Coronary artery (tissue), 2 donors: Measurements from ENCODE around the gene SLC49A4.

ENCODE experiments used
- DNase-seq: peaks from one replicate; pipeline ENCODE4 v3.0.0-alpha.2; 2017; ENCODE audit warnings: low spot score
- H3K27ac ChIP-seq, 2 donors: fragments of 200-600 bp; sonication (generic); one replicate each; pipeline ENCODE4 v1.5.1; 2016 to 2019
- H3K4me3 ChIP-seq: fragments of 200-600 bp; sonication (generic); 2 replicates; pipeline ENCODE4 v1.5.1; 2016; ENCODE audit warnings: mild to moderate bottlenecking, moderate library complexity
- TF ChIP-seq, protein P1 (sequence below): fragments of 200-600 bp; sonication (generic); IDR thresholded peaks from one replicate; pipeline ENCODE4 v1.5.1; 2019; ENCODE audit warnings: antibody characterized with exemption

Gene SLC49A4

DNA sequence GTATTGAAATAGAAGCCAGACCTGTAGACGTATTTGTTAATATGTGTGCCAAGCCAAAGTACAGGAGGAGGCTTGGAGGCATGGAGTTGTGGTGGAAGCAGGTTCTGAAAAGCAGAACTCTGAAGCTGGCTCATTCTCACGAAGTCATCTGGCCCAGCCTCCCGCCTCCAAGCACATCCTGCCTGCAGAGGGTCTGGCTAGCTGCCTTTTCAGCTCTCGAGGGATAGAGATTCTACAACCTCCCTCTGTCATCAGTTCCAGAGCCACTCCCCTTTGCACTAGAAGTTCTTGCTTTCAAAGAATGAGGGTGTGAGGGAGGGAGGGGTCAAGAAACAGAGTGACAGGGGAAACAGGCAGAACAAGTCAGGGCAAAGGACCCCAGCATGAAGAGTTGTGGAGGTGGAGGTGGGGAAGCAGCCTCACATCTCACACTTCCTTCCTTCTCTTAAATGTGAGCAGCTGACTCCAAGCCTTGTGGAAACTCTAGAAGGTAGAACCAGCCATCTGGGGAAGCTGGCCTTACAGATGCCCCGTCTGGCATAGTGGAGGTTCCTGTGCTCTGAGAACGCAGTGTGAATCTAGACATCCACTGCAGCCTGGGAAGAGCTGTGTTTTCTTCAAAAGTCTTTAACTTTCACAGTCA, 95.3 kb downstream of the SLC49A4 start:
- Histone ChIP-seq H3K27ac (no peak overlapping the region), H3K4me3 (no peak overlapping the region)
- DNase-seq, result no peak
- TF ChIP-seq, protein P1, sequence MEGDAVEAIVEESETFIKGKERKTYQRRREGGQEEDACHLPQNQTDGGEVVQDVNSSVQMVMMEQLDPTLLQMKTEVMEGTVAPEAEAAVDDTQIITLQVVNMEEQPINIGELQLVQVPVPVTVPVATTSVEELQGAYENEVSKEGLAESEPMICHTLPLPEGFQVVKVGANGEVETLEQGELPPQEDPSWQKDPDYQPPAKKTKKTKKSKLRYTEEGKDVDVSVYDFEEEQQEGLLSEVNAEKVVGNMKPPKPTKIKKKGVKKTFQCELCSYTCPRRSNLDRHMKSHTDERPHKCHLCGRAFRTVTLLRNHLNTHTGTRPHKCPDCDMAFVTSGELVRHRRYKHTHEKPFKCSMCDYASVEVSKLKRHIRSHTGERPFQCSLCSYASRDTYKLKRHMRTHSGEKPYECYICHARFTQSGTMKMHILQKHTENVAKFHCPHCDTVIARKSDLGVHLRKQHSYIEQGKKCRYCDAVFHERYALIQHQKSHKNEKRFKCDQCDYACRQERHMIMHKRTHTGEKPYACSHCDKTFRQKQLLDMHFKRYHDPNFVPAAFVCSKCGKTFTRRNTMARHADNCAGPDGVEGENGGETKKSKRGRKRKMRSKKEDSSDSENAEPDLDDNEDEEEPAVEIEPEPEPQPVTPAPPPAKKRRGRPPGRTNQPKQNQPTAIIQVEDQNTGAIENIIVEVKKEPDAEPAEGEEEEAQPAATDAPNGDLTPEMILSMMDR, result no peak

DNA sequence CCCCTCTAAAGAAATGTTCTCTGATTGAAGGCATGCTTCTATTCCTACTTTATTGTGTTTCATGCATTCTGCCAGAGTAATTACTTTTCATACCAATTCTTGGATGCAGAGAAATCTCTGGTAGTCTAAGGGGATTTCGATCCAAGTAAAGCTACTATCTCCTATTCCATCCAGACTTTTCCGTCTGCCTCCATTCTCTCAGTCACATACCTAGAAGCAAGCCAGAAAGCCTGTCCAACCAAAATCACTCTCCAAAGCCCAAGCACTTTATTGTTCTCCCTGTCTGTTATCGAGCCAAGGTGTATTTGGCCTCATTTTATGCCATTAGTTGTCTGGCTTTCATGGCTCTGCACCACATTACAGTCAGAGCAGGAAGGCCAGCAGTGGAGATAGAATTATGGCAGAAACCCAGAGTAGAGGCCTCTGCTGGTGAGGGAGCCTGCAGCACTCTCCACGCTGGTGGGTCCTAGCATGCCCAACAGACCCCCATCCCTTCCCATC, 95.9 kb downstream of the SLC49A4 start:
- no peak overlapping the region for H3K4me3 ChIP-seq
- TF ChIP-seq, protein P1, result no peak
- no peak for DNase-seq
- H3K27ac ChIP-seq, result no peak overlapping the region

DNA sequence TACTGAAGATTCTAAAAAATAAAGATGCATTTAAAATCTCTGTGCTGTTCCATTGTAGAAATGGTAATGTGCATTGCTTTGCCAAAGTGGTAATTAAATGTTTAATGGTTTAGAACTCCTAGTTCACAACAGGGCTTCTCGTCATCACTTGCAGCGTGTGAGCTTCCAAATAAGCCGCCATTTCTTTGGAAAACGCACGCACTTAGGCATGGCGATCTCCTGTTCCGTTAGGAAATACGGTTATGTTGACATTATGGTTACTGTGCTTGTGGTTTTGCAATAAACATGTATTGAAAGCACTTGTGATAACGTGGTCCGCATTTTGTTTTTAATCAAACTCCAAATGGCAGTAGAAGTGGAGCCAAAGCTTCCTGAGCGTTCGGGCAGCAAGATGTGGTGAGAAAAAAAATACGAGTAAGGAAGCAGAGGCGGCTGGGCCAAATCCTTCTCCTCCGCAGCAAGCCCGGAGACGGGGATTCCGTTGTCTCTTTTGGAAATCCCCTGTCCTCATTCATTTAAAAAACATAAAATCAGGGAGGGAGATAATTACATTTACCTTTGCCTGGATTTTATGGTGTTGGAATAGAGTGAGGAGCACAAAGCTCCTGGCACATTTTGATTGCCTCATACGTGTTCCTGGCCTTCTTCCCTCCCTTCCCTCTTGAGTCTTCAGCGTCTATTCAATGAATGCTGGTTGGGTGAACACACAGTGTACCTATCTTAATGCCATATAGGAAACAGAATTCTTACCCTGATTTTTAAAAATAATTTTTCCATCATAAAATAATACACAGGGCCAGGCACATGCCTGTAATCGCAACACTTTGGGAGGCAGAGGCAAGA, 97.5 kb downstream of the SLC49A4 start:
- no peak for DNase-seq
- TF ChIP-seq, protein P1, result no peak
- no peak overlapping the region for H3K4me3 ChIP-seq
- H3K27ac ChIP-seq, result no peak overlapping the region

DNA sequence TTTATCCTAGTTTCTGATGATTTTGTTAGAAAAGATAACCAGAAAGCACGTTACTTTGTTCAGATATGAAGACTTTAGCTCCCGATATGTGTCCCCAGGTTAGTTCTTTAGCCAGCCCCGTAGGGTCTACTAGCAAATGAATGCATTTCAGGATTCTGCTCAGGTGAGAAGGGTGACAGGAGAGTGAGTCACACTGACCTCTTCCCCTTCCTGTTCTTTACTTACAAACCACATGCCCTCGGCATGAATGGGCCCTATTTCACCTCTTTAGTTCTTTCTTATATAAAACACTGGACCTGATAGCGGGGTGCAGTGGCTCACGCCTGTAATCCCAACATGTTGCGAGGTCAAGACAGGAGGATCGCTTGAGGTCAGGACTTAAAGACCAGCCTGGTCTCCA, 98.4 kb downstream of the SLC49A4 start:
- TF ChIP-seq, protein P1, result no peak
- no peak overlapping the region for H3K4me3 ChIP-seq
- no peak overlapping the region for H3K27ac ChIP-seq
- no peak for DNase-seq

DNA sequence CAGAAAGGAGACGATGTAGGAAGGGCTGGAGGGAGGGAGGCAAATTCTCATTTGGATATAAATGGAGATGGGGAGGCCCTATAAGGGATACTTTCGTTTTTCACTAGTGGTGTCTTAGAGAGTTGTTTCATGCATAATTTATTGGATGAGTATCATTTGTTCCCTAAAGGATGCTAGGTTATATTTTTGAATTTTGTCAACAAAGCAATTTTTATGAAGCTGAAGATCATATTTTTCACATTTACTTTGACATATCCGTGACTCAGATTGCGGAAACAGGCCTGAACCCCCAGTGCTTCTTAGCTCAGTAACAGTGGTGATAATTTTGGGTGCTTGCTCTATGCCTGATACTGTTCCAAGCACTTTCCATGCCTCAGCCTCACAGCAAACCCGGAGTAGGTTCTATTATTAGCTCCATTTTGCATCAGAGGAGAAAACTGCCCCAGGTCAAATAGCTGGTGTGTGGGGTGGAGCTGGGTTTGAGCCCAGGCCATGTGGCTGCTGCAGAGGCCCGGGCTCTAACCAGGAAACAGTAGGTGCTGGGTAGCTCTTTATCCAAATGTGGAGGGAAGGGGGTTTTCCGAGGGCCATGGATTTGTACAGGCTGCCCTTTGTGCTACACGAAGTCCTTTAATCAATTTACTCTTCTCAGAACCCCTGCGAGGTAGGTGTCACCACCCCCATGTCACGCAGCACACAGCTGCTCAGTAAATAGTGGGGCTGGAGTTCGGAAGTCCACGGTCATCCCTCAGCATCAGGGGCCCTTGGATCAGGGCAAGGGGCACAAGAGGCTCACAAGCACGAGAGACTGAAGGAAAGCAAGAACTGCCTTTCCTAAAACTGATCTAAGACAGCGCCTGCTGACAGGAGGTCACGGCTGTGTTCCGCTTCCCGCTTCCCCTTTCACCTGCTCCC, 99.1 kb downstream of the SLC49A4 start:
- TF ChIP-seq, protein P1, result no peak
- DNase-seq, result no peak
- peak overlapping the region in 1 of 2 donors; percentile 31 for H3K27ac ChIP-seq
- no peak overlapping the region for H3K4me3 ChIP-seq

DNA sequence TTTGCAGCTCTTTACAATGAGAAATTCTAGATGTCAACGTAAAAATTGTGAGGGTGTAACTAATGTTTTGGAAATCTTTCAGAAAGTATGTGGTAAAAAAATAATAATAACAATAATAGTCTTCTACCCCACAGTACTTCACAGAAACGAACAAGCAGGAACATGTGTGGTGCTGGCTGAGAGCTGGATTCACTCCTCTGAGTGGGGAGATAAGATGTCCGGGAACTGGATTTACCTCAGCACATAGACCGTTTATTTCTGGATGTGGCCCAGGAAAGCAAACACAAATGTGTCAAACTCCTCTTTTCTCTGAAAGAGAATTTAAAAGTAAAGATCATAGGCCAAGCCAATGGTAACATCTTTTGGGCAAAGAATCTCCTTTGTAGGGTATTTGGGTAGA, 103.4 kb downstream of the SLC49A4 start:
- TF ChIP-seq, protein P1, result no peak
- no peak overlapping the region for H3K4me3 ChIP-seq
- H3K27ac ChIP-seq, result no peak overlapping the region
- no peak for DNase-seq
